Measurements from ENCODE around the gene IL7R.

DNA sequence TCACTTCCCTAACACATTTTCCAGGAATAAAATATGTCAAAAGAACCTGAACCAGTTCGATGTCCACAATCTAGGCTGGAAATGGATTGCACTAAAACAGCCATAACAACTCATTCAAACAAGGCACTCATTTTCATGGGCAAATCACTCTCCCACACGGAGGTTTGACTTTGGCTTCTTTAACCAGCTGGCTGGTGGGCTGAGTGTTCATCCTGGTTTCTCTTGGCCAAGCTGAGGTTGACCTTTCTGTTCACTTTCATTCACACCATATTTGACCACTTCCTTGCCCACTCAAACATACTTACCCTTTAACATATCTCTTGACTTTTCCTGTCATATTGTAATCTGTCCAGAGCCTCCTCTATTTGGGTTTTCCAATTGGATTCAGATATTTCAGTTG lies 5.4 kb downstream of the IL7R start:
- TF ChIP-seq NFIC (IDR thresholded peaks at IDR 0.05) (no peak), EP300 (IDR thresholded peaks at IDR 0.05; ENCODE audit: borderline replicate concordance) (no peak)

Data from Ishikawa (cell line).